ENCODE data around the gene SLX9.

DNA sequence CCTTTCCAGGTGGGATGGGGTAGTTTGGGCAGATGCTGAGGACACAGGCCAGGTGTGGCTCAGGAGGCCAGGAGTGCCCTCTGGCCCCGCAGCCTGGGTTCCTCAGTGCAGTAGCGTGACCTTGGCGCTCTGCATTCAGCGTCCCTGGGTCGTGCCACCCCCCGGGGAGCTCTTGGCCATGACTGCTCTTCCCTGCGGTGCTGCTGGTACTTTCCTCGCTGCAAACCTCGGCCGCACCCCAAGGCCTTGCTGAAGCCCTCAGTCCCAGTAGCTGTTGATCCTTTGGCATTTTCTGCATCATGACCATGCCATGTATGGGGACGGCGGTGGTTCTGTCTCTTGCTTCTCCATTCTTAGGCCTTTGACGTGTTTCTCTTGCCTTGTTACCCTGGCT lies 13.8 kb downstream of the SLX9 start:
- TF ChIP-seq, protein P1, sequence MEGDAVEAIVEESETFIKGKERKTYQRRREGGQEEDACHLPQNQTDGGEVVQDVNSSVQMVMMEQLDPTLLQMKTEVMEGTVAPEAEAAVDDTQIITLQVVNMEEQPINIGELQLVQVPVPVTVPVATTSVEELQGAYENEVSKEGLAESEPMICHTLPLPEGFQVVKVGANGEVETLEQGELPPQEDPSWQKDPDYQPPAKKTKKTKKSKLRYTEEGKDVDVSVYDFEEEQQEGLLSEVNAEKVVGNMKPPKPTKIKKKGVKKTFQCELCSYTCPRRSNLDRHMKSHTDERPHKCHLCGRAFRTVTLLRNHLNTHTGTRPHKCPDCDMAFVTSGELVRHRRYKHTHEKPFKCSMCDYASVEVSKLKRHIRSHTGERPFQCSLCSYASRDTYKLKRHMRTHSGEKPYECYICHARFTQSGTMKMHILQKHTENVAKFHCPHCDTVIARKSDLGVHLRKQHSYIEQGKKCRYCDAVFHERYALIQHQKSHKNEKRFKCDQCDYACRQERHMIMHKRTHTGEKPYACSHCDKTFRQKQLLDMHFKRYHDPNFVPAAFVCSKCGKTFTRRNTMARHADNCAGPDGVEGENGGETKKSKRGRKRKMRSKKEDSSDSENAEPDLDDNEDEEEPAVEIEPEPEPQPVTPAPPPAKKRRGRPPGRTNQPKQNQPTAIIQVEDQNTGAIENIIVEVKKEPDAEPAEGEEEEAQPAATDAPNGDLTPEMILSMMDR (IDR thresholded peaks at IDR 0.05) = no peak
- TF ChIP-seq POLR2A (IDR thresholded peaks at IDR 0.05) = no peak

All from breast epithelium (tissue), 3 donors.